AG09319 (cell line): ENCODE measurements around the gene RALGPS1.

Source experiments
- DNase-seq: peaks from one replicate; pipeline ENCODE4 v3.0.0-alpha.2; 2010; ENCODE audit warnings: low read depth; ENCODE audit errors: extremely low read depth
- CTCF ChIP-seq: IDR thresholded peaks from 2 replicates; pipeline ENCODE4 v1.5.1; 2011; ENCODE audit warnings: low read depth, mild to moderate bottlenecking, inconsistent platforms, low read length, moderate library complexity

RALGPS1 gene

GRCh38 chr9:126939821-126940221 is 25.2 kb downstream of the RALGPS1 start:
- DNase-seq = no peak
- TF ChIP-seq CTCF = no peak

- TF ChIP-seq CTCF = no peak
Measured at GRCh38 chr9:126942399-126942798, 27.8 kb downstream of the RALGPS1 start.

GRCh38 chr9:126945682-126946081 is 31.1 kb downstream of the RALGPS1 start:
- no peak for TF ChIP-seq CTCF
- DNase-seq = no peak

More at GRCh38 chr9:126942399-126942798, 27.8 kb downstream of the RALGPS1 start:
- DNase-seq = no peak

GRCh38 chr9:126947529-126947928 is 32.9 kb downstream of the RALGPS1 start:
- TF ChIP-seq CTCF = no peak
- DNase-seq = no peak

GRCh38 chr9:126952205-126952977 is 37.8 kb downstream of the RALGPS1 start:
- TF ChIP-seq CTCF = no peak
- no peak for DNase-seq

- no peak for DNase-seq
- no peak for TF ChIP-seq CTCF
Measured at GRCh38 chr9:126953041-126953809, 38.6 kb downstream of the RALGPS1 start.

- no peak for TF ChIP-seq CTCF
- DNase-seq = no peak
Measured at GRCh38 chr9:126955811-126956210, 41.2 kb downstream of the RALGPS1 start.
